SU-DHL-6 (cell line): ENCODE measurements around the gene ATG16L1.
"Not testable (repeated sequence)": the region's sequence is repeated elsewhere in the genome, so short reads cannot be mapped to it uniquely, and the experiment has no call there.

Experiments used
- H2AFZ ChIP-seq: fragments of 200-600 bp; sonication (generic); 2 replicates; pipeline ENCODE4 v1.6.1; 2014; ENCODE audit warnings: low read depth, mild to moderate bottlenecking, moderate library complexity, mixed read lengths, antibody characterized with exemption, low read length; ENCODE audit not compliant: severe bottlenecking
- H3F3A ChIP-seq: fragments of 200-600 bp; shearing (Covaris generic); 2 replicates; pipeline ENCODE4 v1.6.0; 2016; ENCODE audit warnings: antibody characterized with exemption, mild to moderate bottlenecking; ENCODE audit not compliant: insufficient read depth
- H3K27ac ChIP-seq: fragments of 200-600 bp; sonication (generic); 2 replicates; pipeline ENCODE4 v1.5.1; 2016; ENCODE audit warnings: low read depth, mild to moderate bottlenecking, low read length, moderate library complexity, mixed read lengths
- H3K27me3 ChIP-seq: fragments of 200-600 bp; sonication (generic), shearing (Covaris generic); 2 replicates; pipeline ENCODE4 v1.6.0; 2014; ENCODE audit warnings: mild to moderate bottlenecking, low read length
- H3K36me3 ChIP-seq: fragments of 200-600 bp; sonication (generic); 2 replicates; pipeline ENCODE4 v1.6.1; 2014; ENCODE audit warnings: mild to moderate bottlenecking, low read length, mixed read lengths
- H3K4me2 ChIP-seq: fragments of 300-600, 200-600 bp; shearing (Covaris generic), sonication (generic); 2 replicates; pipeline ENCODE4 v1.6.0; 2014; ENCODE audit warnings: low read length, low read depth, mild to moderate bottlenecking; ENCODE audit not compliant: poor library complexity, severe bottlenecking
- H3K4me3 ChIP-seq: fragments of 200-600 bp; sonication (generic); 2 replicates; pipeline ENCODE4 v1.5.1; 2014; ENCODE audit warnings: antibody characterized with exemption, low read length, mild to moderate bottlenecking, mixed read lengths; ENCODE audit not compliant: insufficient read depth, poor library complexity, severe bottlenecking
- H3K79me2 ChIP-seq: fragments of 200-600 bp; sonication (generic); 2 replicates; pipeline ENCODE4 v1.6.1; 2014; ENCODE audit warnings: mild to moderate bottlenecking, low read length, moderate library complexity; ENCODE audit not compliant: insufficient read depth
- H3K9ac ChIP-seq: fragments of 200-600 bp; sonication (generic); 2 replicates; pipeline ENCODE4 v1.7.0; 2014; ENCODE audit warnings: mild to moderate bottlenecking, low read length
- H3K9me2 ChIP-seq: fragments of 200-600 bp; sonication (generic); replicated peaks from 2 replicates; pipeline ENCODE4 v1.6.1; 2014; ENCODE audit warnings: low read length; ENCODE audit not compliant: insufficient read depth
- H3K9me3 ChIP-seq: fragments of 200-600 bp; sonication (generic); 2 replicates; pipeline ENCODE4 v1.6.1; 2014; ENCODE audit warnings: low read length, mixed read lengths; ENCODE audit not compliant: insufficient read depth
- H4K20me1 ChIP-seq: fragments of 200-600 bp; sonication (generic); 2 replicates; pipeline ENCODE4 v1.6.1; 2014; ENCODE audit warnings: low read depth, mild to moderate bottlenecking, antibody characterized with exemption, low read length, moderate library complexity, mixed read lengths
- CTCF ChIP-seq: fragments of 200-600 bp; sonication (generic); IDR thresholded peaks from one replicate; pipeline ENCODE4 v1.5.1; 2017; ENCODE audit warnings: antibody characterized with exemption, mild to moderate bottlenecking, low read length, moderate library complexity; ENCODE audit not compliant: insufficient read depth, poor library complexity, severe bottlenecking
- EZH2phosphoT487 ChIP-seq: fragments of 200-600 bp; sonication (generic), shearing (Covaris generic); conservative IDR thresholded peaks from 2 replicates; pipeline ENCODE4 v1.6.1; 2018; ENCODE audit warnings: mild to moderate bottlenecking, antibody characterized with exemption, low read length, moderate library complexity, mixed read lengths

The ATG16L1 gene

GRCh38 chr2:233334915-233335314 is 83.4 kb downstream of the ATG16L1 start:
- Histone ChIP-seq H3K27me3 (no peaks in the 10 kb centered on the region), H3K79me2 (no peaks in the 10 kb centered on the region), H3K9me3 (no peaks in the 10 kb centered on the region), H3F3A (peaks cover 8% of the 10 kb centered on the region), H2AFZ (no peak overlapping the region), H3K9me2 (no peaks in the 10 kb centered on the region), H3K9ac (no peak overlapping the region), H3K27ac (no peak overlapping the region), H3K4me3 (no peak overlapping the region), H3K4me2 (no peak overlapping the region), H4K20me1 (no peaks in the 10 kb centered on the region), H3K36me3 (no peaks in the 10 kb centered on the region)
- TF ChIP-seq CTCF (no peak), EZH2phosphoT487 (no peak)

- not testable (repeated sequence) for H3K4me3 ChIP-seq, H3K9me2 ChIP-seq, H4K20me1 ChIP-seq
Observed at GRCh38 chr2:233336091-233336490, 84.6 kb downstream of the ATG16L1 start.

GRCh38 chr2:233336541-233336940 is 85.1 kb downstream of the ATG16L1 start:
- H2AFZ ChIP-seq, result no peak overlapping the region
- H4K20me1 ChIP-seq, result no peaks in the 10 kb centered on the region
- H3K9ac ChIP-seq, result no peak overlapping the region

More at GRCh38 chr2:233336091-233336490, 84.6 kb downstream of the ATG16L1 start:
- H3K79me2 ChIP-seq, H3F3A ChIP-seq, H3K9me3 ChIP-seq, H2AFZ ChIP-seq, H3K36me3 ChIP-seq, H3K4me2 ChIP-seq, H3K27ac ChIP-seq, H3K9ac ChIP-seq, H3K27me3 ChIP-seq: not testable (repeated sequence)

GRCh38 chr2:233338046-233338445 is 86.6 kb downstream of the ATG16L1 start:
- Histone ChIP-seq H3K4me2 (no peak overlapping the region), H3K9me3 (no peaks in the 10 kb centered on the region), H3F3A (no peaks in the 10 kb centered on the region), H3K9me2 (no peaks in the 10 kb centered on the region), H3K36me3 (no peaks in the 10 kb centered on the region), H3K4me3 (no peak overlapping the region), H2AFZ (no peak overlapping the region), H3K27ac (no peak overlapping the region), H3K79me2 (no peaks in the 10 kb centered on the region), H3K9ac (no peak overlapping the region), H3K27me3 (no peaks in the 10 kb centered on the region), H4K20me1 (no peaks in the 10 kb centered on the region)
- TF ChIP-seq EZH2phosphoT487, result no peak
- no peak for TF ChIP-seq CTCF

More at GRCh38 chr2:233336541-233336940, 85.1 kb downstream of the ATG16L1 start:
- TF ChIP-seq CTCF, result no peak
- TF ChIP-seq EZH2phosphoT487, result no peak
- H3K9me3 ChIP-seq, result no peaks in the 10 kb centered on the region
- no peaks in the 10 kb centered on the region for H3K79me2 ChIP-seq
- no peaks in the 10 kb centered on the region for H3K9me2 ChIP-seq
- H3K36me3 ChIP-seq, result no peaks in the 10 kb centered on the region
- H3K4me2 ChIP-seq, result no peak overlapping the region
- H3K27ac ChIP-seq, result no peak overlapping the region
- no peaks in the 10 kb centered on the region for H3K27me3 ChIP-seq
- H3K4me3 ChIP-seq, result no peak overlapping the region
- H3F3A ChIP-seq, result no peaks in the 10 kb centered on the region
